ENCODE data around the gene PDHX. TPM values are rescaled to one million over a fixed set of nuclear protein-coding genes. Genes with fewer than 3 reads are reported as not detected.

The PDHX gene
- total RNA-seq, 1 experiment from 2014 or later: 63.0 TPM

GRCh38 chr11:34999453-34999852, 83.0 kb downstream of the PDHX start:
- ChIA-PET POLR2A (interaction anchor here (1.1 kb wide), 1 partner anchor 11 kb away, joined by 4 read pairs; no protein-coding TSS in a partner anchor), CTCF (no interaction called here)
- H3K27ac ChIP-seq (ENCODE audit: low read length): peak overlapping the region; percentile 91
- intact Hi-C loops (cut with micrococcal nuclease; ENCODE audit: unreplicated experiment) (loop anchor here (5.0 to 10.0 kb wide), 2 partner anchors 143 to 235 kb away; no protein-coding TSS in a partner anchor), in situ Hi-C loops (cut with HindIII; ENCODE audit: low pct_unique_long_range_greater_than_20kb, low sequenced_read_pairs) (no loop called here)
- H3K4me1 ChIP-seq (ENCODE audit: control insufficient read depth, insufficient read depth, low read length): peaks cover 33% of the 10 kb centered on the region
- no peak for ATAC-seq
- H3K36me3 ChIP-seq (ENCODE audit: control insufficient read depth, insufficient read depth, low read length): no peaks in the 10 kb centered on the region
- BruUV-seq (replicated peaks): no TSS peak
- no peak for DNase-seq (ENCODE audit: low read depth, low spot score)
- no peaks in the 10 kb centered on the region for H3K27me3 ChIP-seq (ENCODE audit: control insufficient read depth, insufficient read depth, low read length)
- no peaks in the 10 kb centered on the region for H3K9me3 ChIP-seq (ENCODE audit: control insufficient read depth, insufficient read depth, low read depth, low read length)
- no peak overlapping the region for H3K4me3 ChIP-seq (ENCODE audit: low read depth in 2 of 2, low read length in 2 of 2)
- no peak for TF ChIP-seq TCF7L2 (IDR thresholded peaks at IDR 0.05; ENCODE audit: low read depth, low read length)
- TF ChIP-seq, protein P1, sequence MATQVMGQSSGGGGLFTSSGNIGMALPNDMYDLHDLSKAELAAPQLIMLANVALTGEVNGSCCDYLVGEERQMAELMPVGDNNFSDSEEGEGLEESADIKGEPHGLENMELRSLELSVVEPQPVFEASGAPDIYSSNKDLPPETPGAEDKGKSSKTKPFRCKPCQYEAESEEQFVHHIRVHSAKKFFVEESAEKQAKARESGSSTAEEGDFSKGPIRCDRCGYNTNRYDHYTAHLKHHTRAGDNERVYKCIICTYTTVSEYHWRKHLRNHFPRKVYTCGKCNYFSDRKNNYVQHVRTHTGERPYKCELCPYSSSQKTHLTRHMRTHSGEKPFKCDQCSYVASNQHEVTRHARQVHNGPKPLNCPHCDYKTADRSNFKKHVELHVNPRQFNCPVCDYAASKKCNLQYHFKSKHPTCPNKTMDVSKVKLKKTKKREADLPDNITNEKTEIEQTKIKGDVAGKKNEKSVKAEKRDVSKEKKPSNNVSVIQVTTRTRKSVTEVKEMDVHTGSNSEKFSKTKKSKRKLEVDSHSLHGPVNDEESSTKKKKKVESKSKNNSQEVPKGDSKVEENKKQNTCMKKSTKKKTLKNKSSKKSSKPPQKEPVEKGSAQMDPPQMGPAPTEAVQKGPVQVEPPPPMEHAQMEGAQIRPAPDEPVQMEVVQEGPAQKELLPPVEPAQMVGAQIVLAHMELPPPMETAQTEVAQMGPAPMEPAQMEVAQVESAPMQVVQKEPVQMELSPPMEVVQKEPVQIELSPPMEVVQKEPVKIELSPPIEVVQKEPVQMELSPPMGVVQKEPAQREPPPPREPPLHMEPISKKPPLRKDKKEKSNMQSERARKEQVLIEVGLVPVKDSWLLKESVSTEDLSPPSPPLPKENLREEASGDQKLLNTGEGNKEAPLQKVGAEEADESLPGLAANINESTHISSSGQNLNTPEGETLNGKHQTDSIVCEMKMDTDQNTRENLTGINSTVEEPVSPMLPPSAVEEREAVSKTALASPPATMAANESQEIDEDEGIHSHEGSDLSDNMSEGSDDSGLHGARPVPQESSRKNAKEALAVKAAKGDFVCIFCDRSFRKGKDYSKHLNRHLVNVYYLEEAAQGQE (IDR thresholded peaks at IDR 0.05; ENCODE audit: insufficient read depth in 1 of 2, low read depth in 2 of 2, low read length in 1 of 2): no peak
- no peak for TF ChIP-seq SIN3A (IDR thresholded peaks at IDR 0.05; ENCODE audit: borderline replicate concordance, insufficient read depth, low read depth, low read length)
- TF ChIP-seq CTCF (IDR thresholded peaks at IDR 0.05): no peak
- no peak for TF ChIP-seq POLR2AphosphoS5 (IDR thresholded peaks at IDR 0.05; ENCODE audit: low read depth, low read length)

- H3K4me1 ChIP-seq (ENCODE audit: control insufficient read depth, insufficient read depth, low read length): peaks cover 31% of the 10 kb centered on the region
- no peak overlapping the region for H3K4me3 ChIP-seq (ENCODE audit: low read depth in 2 of 2, low read length in 2 of 2)
- no peak for ATAC-seq
- ChIA-PET POLR2A (no interaction called here), CTCF (no interaction called here)
- no peaks in the 10 kb centered on the region for H3K9me3 ChIP-seq (ENCODE audit: control insufficient read depth, insufficient read depth, low read depth, low read length)
- H3K27me3 ChIP-seq (ENCODE audit: control insufficient read depth, insufficient read depth, low read length): no peaks in the 10 kb centered on the region
- TF ChIP-seq SIN3A (IDR thresholded peaks at IDR 0.05; ENCODE audit: borderline replicate concordance, insufficient read depth, low read depth, low read length) (no peak), TCF7L2 (IDR thresholded peaks at IDR 0.05; ENCODE audit: low read depth, low read length) (no peak), POLR2AphosphoS5 (IDR thresholded peaks at IDR 0.05; ENCODE audit: low read depth, low read length) (no peak), CTCF (IDR thresholded peaks at IDR 0.05) (no peak)
- TF ChIP-seq, protein P1 (IDR thresholded peaks at IDR 0.05; ENCODE audit: insufficient read depth in 1 of 2, low read depth in 2 of 2, low read length in 1 of 2): no peak
- in situ Hi-C loops (cut with HindIII; ENCODE audit: low pct_unique_long_range_greater_than_20kb, low sequenced_read_pairs): no loop called here
- no TSS peak for BruUV-seq (replicated peaks)
- H3K27ac ChIP-seq (ENCODE audit: low read length): peak overlapping the region; percentile 89
- DNase-seq (ENCODE audit: low read depth, low spot score): no peak
- no peaks in the 10 kb centered on the region for H3K36me3 ChIP-seq (ENCODE audit: control insufficient read depth, insufficient read depth, low read length)
- intact Hi-C loops (cut with micrococcal nuclease; ENCODE audit: unreplicated experiment): no loop called here
Measured at GRCh38 chr11:35003186-35003585, 86.8 kb downstream of the PDHX start.

All from Panc1 (cell line).